Liver (tissue), 9 donors: ENCODE measurements around the gene DNAH7. TPM values are rescaled to one million over a fixed set of nuclear protein-coding genes. Genes with fewer than 3 reads are reported as not detected.

Experiments
- DNase-seq: peaks from one replicate; pipeline ENCODE4 v3.0.0-alpha.2; 2017; ENCODE audit warnings: low spot score
- H3K27ac ChIP-seq, 2 donors: one replicate each; pipeline ENCODE4 v1.7.0; 2013; ENCODE audit warnings: inconsistent platforms in 2 of 2, low read length in 2 of 2, control low read depth in 1 of 2, low read depth in 1 of 2, mild to moderate bottlenecking in 1 of 2
- H3K27me3 ChIP-seq, 4 donors: one replicate each; pipeline versions ENCODE4 v1.6.1 to v1.7.0; 2013; ENCODE audit warnings: low read length in 3 of 4, inconsistent platforms in 1 of 4, mild to moderate bottlenecking in 1 of 4, moderate library complexity in 1 of 4; ENCODE audit not compliant: control insufficient read depth in 4 of 4, insufficient read depth in 4 of 4
- H3K36me3 ChIP-seq, 4 donors: one replicate each; pipeline versions ENCODE4 v1.6.1 to v1.7.0; 2013; ENCODE audit warnings: low read length in 3 of 4, mild to moderate bottlenecking in 3 of 4, low read depth in 1 of 4, moderate library complexity in 1 of 4; ENCODE audit not compliant: control insufficient read depth in 4 of 4, insufficient read depth in 3 of 4
- H3K4me1 ChIP-seq, 4 donors: one replicate each; pipeline versions ENCODE4 v1.6.1 to v1.7.0; 2013; ENCODE audit warnings: low read length in 3 of 4, mild to moderate bottlenecking in 3 of 4, moderate library complexity in 1 of 4; ENCODE audit not compliant: control insufficient read depth in 4 of 4, insufficient read depth in 4 of 4
- H3K4me3 ChIP-seq, 3 donors: one replicate each; pipeline versions ENCODE4 v1.6.1 to v1.7.0; 2013; ENCODE audit warnings: low read length in 3 of 3, control low read depth in 1 of 3, low read depth in 1 of 3, mild to moderate bottlenecking in 1 of 3
- H3K9ac ChIP-seq, 2 donors: one replicate each; pipeline ENCODE4 v1.7.0; 2013; ENCODE audit warnings: low read length in 2 of 2, mild to moderate bottlenecking in 2 of 2, moderate library complexity in 2 of 2, control low read depth in 1 of 2, low read depth in 1 of 2
- H3K9me3 ChIP-seq, 4 donors: one replicate each; pipeline versions ENCODE4 v1.6.1 to v1.7.0; 2013; ENCODE audit warnings: low read length in 3 of 4; ENCODE audit not compliant: control insufficient read depth in 4 of 4
- FOXA1 ChIP-seq: IDR thresholded peaks from 2 replicates; pipeline ENCODE4 v1.6.1; 2016; ENCODE audit warnings: antibody characterized with exemption
- FOXA2 ChIP-seq: IDR thresholded peaks from 2 replicates; pipeline ENCODE4 v1.6.1; 2016; ENCODE audit warnings: antibody characterized with exemption
- GABPA ChIP-seq, 2 donors: IDR thresholded peaks in 1 of 2; conservative IDR thresholded peaks in 1 of 2; 2 replicates each; pipeline ENCODE4 v1.6.1; 2016; ENCODE audit warnings: antibody characterized with exemption in 2 of 2, mild to moderate bottlenecking in 1 of 2, moderate library complexity in 1 of 2
- HNF4A ChIP-seq, 2 donors: conservative IDR thresholded peaks; 2 replicates each; pipeline ENCODE4 v1.6.1; 2016; ENCODE audit warnings: antibody characterized with exemption in 2 of 2, mild to moderate bottlenecking in 2 of 2
- HNF4G ChIP-seq: IDR thresholded peaks from 2 replicates; pipeline ENCODE4 v1.6.1; 2016; ENCODE audit warnings: antibody characterized with exemption
- JUND ChIP-seq, 2 donors: IDR thresholded peaks; 2 replicates each; pipeline ENCODE4 v1.6.1; 2016; ENCODE audit warnings: antibody characterized with exemption in 2 of 2
- NR2F2 ChIP-seq: IDR thresholded peaks from 2 replicates; pipeline ENCODE4 v1.6.1; 2016; ENCODE audit warnings: antibody characterized with exemption
- RAD21 ChIP-seq, 2 donors: IDR thresholded peaks; 2 replicates each; pipeline ENCODE4 v1.6.1; 2016; ENCODE audit warnings: antibody characterized with exemption in 2 of 2, mild to moderate bottlenecking in 2 of 2
- RXRA ChIP-seq, 2 donors: IDR thresholded peaks; 2 replicates each; pipeline ENCODE4 v1.6.1; 2017 to 2018; ENCODE audit warnings: antibody characterized with exemption in 2 of 2, mild to moderate bottlenecking in 1 of 2
- SP1 ChIP-seq: IDR thresholded peaks from 2 replicates; pipeline ENCODE4 v1.6.1; 2018; ENCODE audit warnings: antibody characterized with exemption, mild to moderate bottlenecking
- TAF1 ChIP-seq: conservative IDR thresholded peaks from 2 replicates; pipeline ENCODE4 v1.6.1; 2016; ENCODE audit warnings: antibody characterized with exemption, mild to moderate bottlenecking
- YY1 ChIP-seq: IDR thresholded peaks from 2 replicates; pipeline ENCODE4 v1.6.1; 2016; ENCODE audit warnings: antibody characterized with exemption, mild to moderate bottlenecking
- WGBS: extraction: QIAGEN DNeasy Blood & Tissue Kit; methylation state at CpG from one replicate; pipeline ENCODE4 v1.1.7; 2013; 5-methylcytosine and 5-hydroxymethylcytosine counted together
- polyA plus RNA-seq, 2 donors: library from polyadenylated mRNA; stranded (reverse) in 1 of 2; unstranded in 1 of 2; fragments of 200-250 nt in 1 of 2; fragments of >200 nt in 1 of 2; fragmentation: Nextera tagmentation in 1 of 2; extraction: Ambion mirVana in 1 of 2; gene quantifications; one replicate each; pipeline versions ENCODE4 v1.2.1 to v1.2.3, GENCODE V29; 2013 to 2015
- total RNA-seq, 2 donors: library from RNA; depleted of rRNA; stranded (reverse); fragments of >200 nt; gene quantifications; one replicate each; pipeline ENCODE4 v1.2.3, GENCODE V29; 2014
- TF ChIP-seq, protein P1 (sequence below): IDR thresholded peaks from 2 replicates; pipeline ENCODE4 v1.6.1; 2016; ENCODE audit warnings: antibody characterized with exemption
- TF ChIP-seq, protein P2 (sequence below): IDR thresholded peaks from 2 replicates; pipeline ENCODE4 v1.6.1; 2016; ENCODE audit warnings: antibody characterized with exemption, mild to moderate bottlenecking
- TF ChIP-seq, protein P3 (sequence below): IDR thresholded peaks from 2 replicates; pipeline ENCODE4 v1.6.1; 2016; ENCODE audit warnings: antibody characterized with exemption
- TF ChIP-seq, protein P4 (sequence below): fragments of 150-350 bp; IDR thresholded peaks from 2 replicates; pipeline ENCODE4 v1.5.1; 2017; ENCODE audit warnings: improper control_type of control experiment, low read depth, low read length; ENCODE audit not compliant: missing input control
- donor health status: healthy.
- donor health status: healthy.
- donor health status: healthy.
- donor health status: healthy.
- donor health status: healthy.

DNAH7 gene
- total and polyA plus RNA-seq, 4 donors: under 0.01 to 0.50 (median 0.07) TPM

DNA sequence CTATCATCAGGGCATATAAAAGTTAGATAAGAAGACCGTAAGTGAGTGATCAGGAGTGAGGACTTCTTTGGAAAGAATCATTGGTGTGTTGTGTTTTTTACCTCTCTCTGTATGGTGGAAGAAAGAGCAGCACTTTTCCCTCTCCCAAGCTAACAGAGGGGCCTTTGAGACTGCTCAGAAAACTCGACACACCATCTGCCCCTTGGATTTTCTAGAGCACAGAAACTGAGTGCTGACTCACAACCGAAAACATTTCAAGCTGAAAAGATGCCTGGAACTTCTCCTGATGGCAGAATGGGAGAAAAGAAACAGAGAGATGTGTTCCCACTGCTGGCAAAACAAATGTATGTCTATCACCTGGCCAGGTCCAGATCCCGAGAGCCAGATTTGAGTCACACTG, 156.6 kb downstream of the DNAH7 start:
- H3K4me1 ChIP-seq: no peaks in the 10 kb centered on the region
- H3K4me3 ChIP-seq: no peak overlapping the region
- no peaks in the 10 kb centered on the region for H3K9me3 ChIP-seq
- peaks cover 0 to 3% (median 0%) of the 10 kb centered on the region in 4 donors for H3K27me3 ChIP-seq
- no peak for TF ChIP-seq FOXA1
- TF ChIP-seq, protein P1, sequence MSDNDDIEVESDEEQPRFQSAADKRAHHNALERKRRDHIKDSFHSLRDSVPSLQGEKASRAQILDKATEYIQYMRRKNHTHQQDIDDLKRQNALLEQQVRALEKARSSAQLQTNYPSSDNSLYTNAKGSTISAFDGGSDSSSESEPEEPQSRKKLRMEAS: no peak
- WGBS: 69% methylated on average over 4 of the region's 4 CpGs
- no peak overlapping the region for H3K27ac ChIP-seq
- H3K9ac ChIP-seq: no peak overlapping the region
- no peaks in the 10 kb centered on the region for H3K36me3 ChIP-seq
- no peak for DNase-seq

DNA sequence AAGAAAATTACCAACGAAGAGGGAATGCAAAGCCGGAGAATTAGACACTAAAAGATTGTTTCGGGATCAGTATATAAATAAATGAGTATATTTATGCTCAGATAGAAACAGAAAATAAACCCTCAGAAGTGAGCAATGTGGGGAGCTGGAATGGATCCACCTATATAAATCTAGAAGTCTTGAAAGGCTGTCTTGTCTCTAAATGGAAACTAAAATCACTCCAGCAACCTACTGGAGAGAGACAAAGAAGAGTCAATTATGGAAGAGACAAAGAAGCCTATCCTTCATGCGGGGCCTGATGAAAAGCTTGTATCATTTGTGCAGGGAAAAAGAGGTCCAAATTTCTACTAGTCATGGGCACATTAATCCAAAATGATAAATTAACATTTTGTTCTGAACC, 158.1 kb downstream of the DNAH7 start:
- no peak overlapping the region for H3K4me3 ChIP-seq
- no peaks in the 10 kb centered on the region for H3K36me3 ChIP-seq
- TF ChIP-seq, protein P2, sequence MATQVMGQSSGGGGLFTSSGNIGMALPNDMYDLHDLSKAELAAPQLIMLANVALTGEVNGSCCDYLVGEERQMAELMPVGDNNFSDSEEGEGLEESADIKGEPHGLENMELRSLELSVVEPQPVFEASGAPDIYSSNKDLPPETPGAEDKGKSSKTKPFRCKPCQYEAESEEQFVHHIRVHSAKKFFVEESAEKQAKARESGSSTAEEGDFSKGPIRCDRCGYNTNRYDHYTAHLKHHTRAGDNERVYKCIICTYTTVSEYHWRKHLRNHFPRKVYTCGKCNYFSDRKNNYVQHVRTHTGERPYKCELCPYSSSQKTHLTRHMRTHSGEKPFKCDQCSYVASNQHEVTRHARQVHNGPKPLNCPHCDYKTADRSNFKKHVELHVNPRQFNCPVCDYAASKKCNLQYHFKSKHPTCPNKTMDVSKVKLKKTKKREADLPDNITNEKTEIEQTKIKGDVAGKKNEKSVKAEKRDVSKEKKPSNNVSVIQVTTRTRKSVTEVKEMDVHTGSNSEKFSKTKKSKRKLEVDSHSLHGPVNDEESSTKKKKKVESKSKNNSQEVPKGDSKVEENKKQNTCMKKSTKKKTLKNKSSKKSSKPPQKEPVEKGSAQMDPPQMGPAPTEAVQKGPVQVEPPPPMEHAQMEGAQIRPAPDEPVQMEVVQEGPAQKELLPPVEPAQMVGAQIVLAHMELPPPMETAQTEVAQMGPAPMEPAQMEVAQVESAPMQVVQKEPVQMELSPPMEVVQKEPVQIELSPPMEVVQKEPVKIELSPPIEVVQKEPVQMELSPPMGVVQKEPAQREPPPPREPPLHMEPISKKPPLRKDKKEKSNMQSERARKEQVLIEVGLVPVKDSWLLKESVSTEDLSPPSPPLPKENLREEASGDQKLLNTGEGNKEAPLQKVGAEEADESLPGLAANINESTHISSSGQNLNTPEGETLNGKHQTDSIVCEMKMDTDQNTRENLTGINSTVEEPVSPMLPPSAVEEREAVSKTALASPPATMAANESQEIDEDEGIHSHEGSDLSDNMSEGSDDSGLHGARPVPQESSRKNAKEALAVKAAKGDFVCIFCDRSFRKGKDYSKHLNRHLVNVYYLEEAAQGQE: no peak
- TF ChIP-seq FOXA2 (no peak), GABPA (IDR thresholded peaks at IDR 0.05 in 1 of 2, conservative IDR thresholded peaks at IDR 0.05 in 1 of 2) (no peak), JUND (IDR thresholded peaks at IDR 0.05) (no peak), NR2F2 (no peak), HNF4G (no peak), YY1 (no peak), FOXA1 (no peak), HNF4A (conservative IDR thresholded peaks at IDR 0.05) (no peak), SP1 (no peak), RAD21 (IDR thresholded peaks at IDR 0.05) (no peak), TAF1 (no peak), RXRA (IDR thresholded peaks at IDR 0.05) (no peak)
- TF ChIP-seq, protein P3, sequence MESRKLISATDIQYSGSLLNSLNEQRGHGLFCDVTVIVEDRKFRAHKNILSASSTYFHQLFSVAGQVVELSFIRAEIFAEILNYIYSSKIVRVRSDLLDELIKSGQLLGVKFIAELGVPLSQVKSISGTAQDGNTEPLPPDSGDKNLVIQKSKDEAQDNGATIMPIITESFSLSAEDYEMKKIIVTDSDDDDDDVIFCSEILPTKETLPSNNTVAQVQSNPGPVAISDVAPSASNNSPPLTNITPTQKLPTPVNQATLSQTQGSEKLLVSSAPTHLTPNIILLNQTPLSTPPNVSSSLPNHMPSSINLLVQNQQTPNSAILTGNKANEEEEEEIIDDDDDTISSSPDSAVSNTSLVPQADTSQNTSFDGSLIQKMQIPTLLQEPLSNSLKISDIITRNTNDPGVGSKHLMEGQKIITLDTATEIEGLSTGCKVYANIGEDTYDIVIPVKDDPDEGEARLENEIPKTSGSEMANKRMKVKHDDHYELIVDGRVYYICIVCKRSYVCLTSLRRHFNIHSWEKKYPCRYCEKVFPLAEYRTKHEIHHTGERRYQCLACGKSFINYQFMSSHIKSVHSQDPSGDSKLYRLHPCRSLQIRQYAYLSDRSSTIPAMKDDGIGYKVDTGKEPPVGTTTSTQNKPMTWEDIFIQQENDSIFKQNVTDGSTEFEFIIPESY: no peak
- TF ChIP-seq, protein P1: no peak
- TF ChIP-seq, protein P4, sequence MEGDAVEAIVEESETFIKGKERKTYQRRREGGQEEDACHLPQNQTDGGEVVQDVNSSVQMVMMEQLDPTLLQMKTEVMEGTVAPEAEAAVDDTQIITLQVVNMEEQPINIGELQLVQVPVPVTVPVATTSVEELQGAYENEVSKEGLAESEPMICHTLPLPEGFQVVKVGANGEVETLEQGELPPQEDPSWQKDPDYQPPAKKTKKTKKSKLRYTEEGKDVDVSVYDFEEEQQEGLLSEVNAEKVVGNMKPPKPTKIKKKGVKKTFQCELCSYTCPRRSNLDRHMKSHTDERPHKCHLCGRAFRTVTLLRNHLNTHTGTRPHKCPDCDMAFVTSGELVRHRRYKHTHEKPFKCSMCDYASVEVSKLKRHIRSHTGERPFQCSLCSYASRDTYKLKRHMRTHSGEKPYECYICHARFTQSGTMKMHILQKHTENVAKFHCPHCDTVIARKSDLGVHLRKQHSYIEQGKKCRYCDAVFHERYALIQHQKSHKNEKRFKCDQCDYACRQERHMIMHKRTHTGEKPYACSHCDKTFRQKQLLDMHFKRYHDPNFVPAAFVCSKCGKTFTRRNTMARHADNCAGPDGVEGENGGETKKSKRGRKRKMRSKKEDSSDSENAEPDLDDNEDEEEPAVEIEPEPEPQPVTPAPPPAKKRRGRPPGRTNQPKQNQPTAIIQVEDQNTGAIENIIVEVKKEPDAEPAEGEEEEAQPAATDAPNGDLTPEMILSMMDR: no peak
- H3K4me1 ChIP-seq: no peaks in the 10 kb centered on the region
- H3K27me3 ChIP-seq: peaks cover 0 to 3% (median 0%) of the 10 kb centered on the region in 4 donors
- no peak for DNase-seq
- H3K27ac ChIP-seq: no peak overlapping the region
- 80% methylated on average over 4 of the region's 4 CpGs for WGBS
- no peak overlapping the region for H3K9ac ChIP-seq
- H3K9me3 ChIP-seq: no peaks in the 10 kb centered on the region
